ENCODE data around the gene ZNF174. TPM values are rescaled to one million over a fixed set of nuclear protein-coding genes. Genes with fewer than 3 reads are reported as not detected.

Gene ZNF174
- total and polyA plus RNA-seq, 2 of the 4 experiments (the other 2 are of a cell fraction), result 7.2 to 10.6 TPM

DNA sequence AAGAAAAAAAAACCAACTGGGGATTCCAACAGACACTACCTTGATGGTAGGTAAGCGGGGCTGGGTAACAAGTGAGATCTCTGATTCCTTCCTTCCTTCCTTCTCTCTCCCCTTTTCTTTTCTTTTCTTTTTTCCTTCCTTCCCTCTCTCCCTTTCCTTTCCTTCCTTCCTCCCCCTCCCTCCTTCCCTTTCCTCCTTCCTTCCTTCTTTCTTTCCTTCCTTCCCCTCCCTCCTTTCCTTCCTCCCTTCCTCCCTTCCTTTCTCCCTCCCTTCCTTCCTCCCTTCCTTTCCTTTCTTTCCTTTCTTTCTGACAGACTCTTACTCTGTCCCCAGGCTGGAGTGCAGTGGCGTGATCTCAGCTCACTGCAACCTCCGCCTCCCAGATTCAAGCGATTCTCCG lies 25.3 kb upstream of the ZNF174 start:
- H3K14ac ChIP-seq (replicated peaks; ENCODE audit: low read depth, low read length), result no peak overlapping the region
- 95% methylated on average over 4 of the region's 5 CpGs; no CpG with 5 or more reads in 1 of the 2 experiments for WGBS, 2 experiments (ENCODE audit: extremely low coverage in 2 of 2, insufficient read length in 1 of 2)

More for the DNA sequence above, 25.3 kb upstream of the ZNF174 start:
- H2BK15ac ChIP-seq (ENCODE audit: low read depth, low read length), result no peak overlapping the region
- H2AK9ac ChIP-seq (replicated peaks; ENCODE audit: low read depth, low read length, poor library complexity), result no peak overlapping the region
- H3K18ac ChIP-seq (ENCODE audit: low read depth, low read length), result no peak overlapping the region
- H3K4me2 ChIP-seq (ENCODE audit: low read depth, low read length), result no peak overlapping the region
- H2BK120ac ChIP-seq (ENCODE audit: low read depth, low read length), result no peak overlapping the region
- H3K9me1 ChIP-seq (ENCODE audit: insufficient read depth, low read length), result no peaks in the 10 kb centered on the region
- H2BK5ac ChIP-seq (ENCODE audit: low read depth, low read length, poor library complexity, severe bottlenecking), result no peak overlapping the region
- no peak overlapping the region for H3K56ac ChIP-seq (ENCODE audit: extremely low read depth, insufficient read depth, low read length)
- dilution Hi-C loops (cut with HindIII; ENCODE audit: low sequenced_read_pairs, unreplicated experiment), result no loop called here
- in situ Hi-C loops (cut with MboI; ENCODE audit: low sequenced_read_pairs), result no loop called here
- H2BK20ac ChIP-seq (ENCODE audit: low read depth, low read length), result no peak overlapping the region
- H3K4ac ChIP-seq (ENCODE audit: low read depth, low read length), result no peak overlapping the region
- H3K27ac ChIP-seq (ENCODE audit: insufficient read depth, low read length), result no peak overlapping the region
- no peak overlapping the region for H4K5ac ChIP-seq (ENCODE audit: low read depth, low read length)
- H3K36me3 ChIP-seq (ENCODE audit: control insufficient read depth, insufficient read depth, low read length), result peaks cover 5% of the 10 kb centered on the region
- H2AK5ac ChIP-seq (ENCODE audit: low read depth, low read length), result no peak overlapping the region
- no peak for ATAC-seq (ENCODE audit: low read depth)
- DNase-seq, result no peak
- H4K8ac ChIP-seq (ENCODE audit: low read depth in 2 of 2, low read length in 2 of 2), result no peak overlapping the region
- peaks cover 50% of the 10 kb centered on the region for H3K9me3 ChIP-seq (ENCODE audit: control insufficient read depth, insufficient read depth, low read length)
- no peaks in the 10 kb centered on the region for H3K4me1 ChIP-seq (ENCODE audit: control insufficient read depth, insufficient read depth, low read length)
- H3K4me3 ChIP-seq (ENCODE audit: insufficient read depth, low read depth, low read length), result no peak overlapping the region
- TF ChIP-seq MAZ (IDR thresholded peaks at IDR 0.05; ENCODE audit: borderline replicate concordance, low read depth, low read length) (no peak), BHLHE40 (IDR thresholded peaks at IDR 0.05; ENCODE audit: low read depth, low read length) (no peak), MAFK (IDR thresholded peaks at IDR 0.05; ENCODE audit: low read depth, low read length) (no peak), FOS (IDR thresholded peaks at IDR 0.05; ENCODE audit: low read depth, low read length) (no peak), POLR2A (IDR thresholded peaks at IDR 0.05; ENCODE audit: low read depth, low read length) (no peak), CTCF (conservative IDR thresholded peaks at IDR 0.05; ENCODE audit: low read depth, low read length) (no peak), RCOR1 (IDR thresholded peaks at IDR 0.05; ENCODE audit: insufficient replicate concordance, low read length) (no peak), CHD1 (IDR thresholded peaks at IDR 0.05; ENCODE audit: low read depth, low read length) (no peak), CEBPB (IDR thresholded peaks at IDR 0.05; ENCODE audit: low read depth, low read length) (no peak)
- no peak overlapping the region for H3K23ac ChIP-seq (ENCODE audit: low read depth, low read length)
- H3K9ac ChIP-seq (ENCODE audit: low read depth, low read length), result no peak overlapping the region
- H3K27me3 ChIP-seq (ENCODE audit: control insufficient read depth, insufficient read depth, low read length), result no peaks in the 10 kb centered on the region
- ChIA-PET CTCF (no interaction called here), POLR2A (ENCODE audit: unreplicated experiment) (no interaction called here)
- no peak overlapping the region for H4K91ac ChIP-seq (ENCODE audit: insufficient read depth, low read depth, low read length)
- H2AFZ ChIP-seq (replicated peaks; ENCODE audit: low read length, poor library complexity), result no peak overlapping the region
- H3K79me1 ChIP-seq (ENCODE audit: low read depth in 1 of 2, low read length in 2 of 2), result peaks cover 0 to 8% of the 10 kb centered on the region in 2 experiments; a peak in 3 of 4 replicates
- no TSS peak for BruUV-seq (replicated peaks)
- intact Hi-C loops (cut with micrococcal nuclease), result no loop called here
- H4K20me1 ChIP-seq (ENCODE audit: insufficient read depth, low read length), result no peaks in the 10 kb centered on the region

All from IMR-90 (cell line).